Chondrocyte (in vitro differentiated cells): Measurements from ENCODE around the gene LBHD2. TPM values are rescaled to one million over a fixed set of nuclear protein-coding genes. Genes with fewer than 3 reads are reported as not detected.

Experiments
- DNase-seq: peaks from one replicate; pipeline ENCODE4 v3.0.0; 2021; ENCODE audit warnings: mixed read lengths, low spot score
- H3K27ac Mint-ChIP-seq: one replicate; pipeline ENCODE4 v1.8.0; 2021; ENCODE audit warnings: mild to moderate bottlenecking, moderate library complexity, mixed read lengths; ENCODE audit not compliant: unreplicated experiment
- H3K27me3 Mint-ChIP-seq: 2 replicates; pipeline ENCODE4 v1.8.0; 2021; ENCODE audit warnings: low read depth, mixed read lengths
- H3K36me3 Mint-ChIP-seq: 2 replicates; pipeline ENCODE4 v1.8.0; 2021; ENCODE audit warnings: low read depth, mixed read lengths
- H3K4me1 Mint-ChIP-seq: 2 replicates; pipeline ENCODE4 v1.8.0; 2021; ENCODE audit warnings: low read depth, mild to moderate bottlenecking, mixed read lengths
- H3K4me3 Mint-ChIP-seq: one replicate; pipeline ENCODE4 v1.8.0; 2021; ENCODE audit warnings: mild to moderate bottlenecking, moderate library complexity, mixed read lengths; ENCODE audit not compliant: unreplicated experiment
- H3K9me3 Mint-ChIP-seq: 2 replicates; pipeline ENCODE4 v1.8.0; 2021; ENCODE audit warnings: low read depth, mixed read lengths
- total RNA-seq: library from RNA; stranded (reverse); gene quantifications from 3 replicates; pipeline ENCODE4 v1.2.1, GENCODE V29; 2021
- TF ChIP-seq, protein P1 (sequence below): fragments of 200-600 bp; sonication (generic); IDR thresholded peaks from 2 replicates; pipeline ENCODE4 v1.5.0; 2021; ENCODE audit warnings: antibody characterized with exemption, mild to moderate bottlenecking, moderate library complexity

The LBHD2 gene
- total RNA-seq, 1 donor from 2014 or later = not detected

DNA sequence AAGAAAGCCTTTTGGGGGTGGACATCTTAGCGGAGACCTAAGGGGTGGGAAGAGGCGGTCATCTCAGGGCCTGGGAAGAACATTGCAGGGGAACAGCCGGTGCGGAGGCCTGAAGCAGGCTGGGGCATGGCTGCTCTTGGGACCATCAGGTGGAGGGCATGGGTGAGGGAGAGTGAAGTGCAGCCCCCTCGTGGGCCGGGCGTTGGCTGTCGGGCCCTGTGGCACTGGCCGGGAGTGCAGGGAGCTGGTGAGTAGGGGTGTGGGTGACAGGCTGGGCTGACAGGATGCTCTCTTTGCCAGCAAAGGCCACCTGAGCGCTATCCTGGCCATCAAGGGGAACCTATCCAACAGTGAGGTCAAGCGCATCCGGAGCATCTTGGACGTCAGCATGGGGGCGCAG is 50.9 kb downstream of the LBHD2 start:
- Mint-ChIP-seq H3K4me3 (no peak overlapping the region), H3K36me3 (no peaks in the 10 kb centered on the region), H3K27ac (no peak overlapping the region), H3K9me3 (no peaks in the 10 kb centered on the region), H3K27me3 (peaks cover 5% of the 10 kb centered on the region), H3K4me1 (peaks cover 32% of the 10 kb centered on the region)
- TF ChIP-seq, protein P1, sequence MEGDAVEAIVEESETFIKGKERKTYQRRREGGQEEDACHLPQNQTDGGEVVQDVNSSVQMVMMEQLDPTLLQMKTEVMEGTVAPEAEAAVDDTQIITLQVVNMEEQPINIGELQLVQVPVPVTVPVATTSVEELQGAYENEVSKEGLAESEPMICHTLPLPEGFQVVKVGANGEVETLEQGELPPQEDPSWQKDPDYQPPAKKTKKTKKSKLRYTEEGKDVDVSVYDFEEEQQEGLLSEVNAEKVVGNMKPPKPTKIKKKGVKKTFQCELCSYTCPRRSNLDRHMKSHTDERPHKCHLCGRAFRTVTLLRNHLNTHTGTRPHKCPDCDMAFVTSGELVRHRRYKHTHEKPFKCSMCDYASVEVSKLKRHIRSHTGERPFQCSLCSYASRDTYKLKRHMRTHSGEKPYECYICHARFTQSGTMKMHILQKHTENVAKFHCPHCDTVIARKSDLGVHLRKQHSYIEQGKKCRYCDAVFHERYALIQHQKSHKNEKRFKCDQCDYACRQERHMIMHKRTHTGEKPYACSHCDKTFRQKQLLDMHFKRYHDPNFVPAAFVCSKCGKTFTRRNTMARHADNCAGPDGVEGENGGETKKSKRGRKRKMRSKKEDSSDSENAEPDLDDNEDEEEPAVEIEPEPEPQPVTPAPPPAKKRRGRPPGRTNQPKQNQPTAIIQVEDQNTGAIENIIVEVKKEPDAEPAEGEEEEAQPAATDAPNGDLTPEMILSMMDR = no peak
- DNase-seq = peak; percentile 86

- H3K27ac Mint-ChIP-seq = no peak overlapping the region
- TF ChIP-seq, protein P1 = no peak
- DNase-seq = no peak
- H3K4me1 Mint-ChIP-seq = peaks cover 28% of the 10 kb centered on the region
- H3K4me3 Mint-ChIP-seq = no peak overlapping the region
- H3K9me3 Mint-ChIP-seq = no peaks in the 10 kb centered on the region
- H3K27me3 Mint-ChIP-seq = peaks cover 5% of the 10 kb centered on the region
- no peaks in the 10 kb centered on the region for H3K36me3 Mint-ChIP-seq
Observed at GRCh38 chr14:103135333-103136260, 51.6 kb downstream of the LBHD2 start.

DNA sequence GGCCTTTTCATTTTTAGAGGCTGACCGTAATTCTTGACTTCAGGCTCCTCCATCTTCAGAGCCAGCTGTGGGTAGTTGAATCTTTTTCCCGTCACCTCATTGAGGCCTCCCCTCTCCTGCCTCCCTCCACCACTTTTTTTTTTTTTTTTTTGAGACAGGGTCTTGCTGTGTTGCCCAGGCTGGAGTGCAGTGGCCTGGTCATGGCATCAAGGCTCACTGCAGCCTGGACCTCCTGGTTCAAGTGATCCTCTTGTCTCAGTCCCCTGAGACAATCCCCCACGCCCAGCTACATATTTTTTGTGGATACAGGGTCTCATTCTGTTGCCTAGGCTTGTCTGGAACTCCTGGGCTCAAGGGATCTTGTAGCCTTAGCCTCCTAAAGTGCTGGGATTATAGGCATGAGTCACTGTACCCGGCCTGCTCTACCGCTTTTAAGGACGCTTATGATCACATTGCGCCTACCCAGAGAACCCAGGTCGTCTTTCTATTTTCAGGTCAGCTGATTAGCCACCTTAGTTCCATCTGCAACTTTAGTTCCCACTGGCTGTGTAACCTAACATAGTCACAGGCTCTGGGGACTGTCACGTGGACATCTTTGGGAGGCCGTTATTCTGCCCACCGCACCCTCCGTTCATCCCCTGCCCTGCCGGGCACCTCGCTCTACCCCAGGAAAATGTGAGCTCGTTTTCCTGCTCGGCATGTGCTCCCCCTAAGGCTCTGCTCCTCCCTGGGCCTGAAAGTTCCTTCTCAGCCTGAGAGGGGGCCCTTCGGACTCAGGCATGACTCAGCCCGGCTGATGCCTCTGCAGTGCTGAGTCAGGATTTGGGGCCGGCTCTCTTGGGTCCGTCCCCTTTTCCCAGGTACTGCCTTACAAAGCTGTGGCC is 52.6 kb downstream of the LBHD2 start:
- Mint-ChIP-seq H3K4me1 (peaks cover 18% of the 10 kb centered on the region), H3K36me3 (no peaks in the 10 kb centered on the region), H3K9me3 (no peaks in the 10 kb centered on the region), H3K4me3 (no peak overlapping the region), H3K27ac (peak overlapping the region; percentile 78), H3K27me3 (peaks cover 5% of the 10 kb centered on the region)
- DNase-seq = no peak
- TF ChIP-seq, protein P1 = peak; percentile 8

DNA sequence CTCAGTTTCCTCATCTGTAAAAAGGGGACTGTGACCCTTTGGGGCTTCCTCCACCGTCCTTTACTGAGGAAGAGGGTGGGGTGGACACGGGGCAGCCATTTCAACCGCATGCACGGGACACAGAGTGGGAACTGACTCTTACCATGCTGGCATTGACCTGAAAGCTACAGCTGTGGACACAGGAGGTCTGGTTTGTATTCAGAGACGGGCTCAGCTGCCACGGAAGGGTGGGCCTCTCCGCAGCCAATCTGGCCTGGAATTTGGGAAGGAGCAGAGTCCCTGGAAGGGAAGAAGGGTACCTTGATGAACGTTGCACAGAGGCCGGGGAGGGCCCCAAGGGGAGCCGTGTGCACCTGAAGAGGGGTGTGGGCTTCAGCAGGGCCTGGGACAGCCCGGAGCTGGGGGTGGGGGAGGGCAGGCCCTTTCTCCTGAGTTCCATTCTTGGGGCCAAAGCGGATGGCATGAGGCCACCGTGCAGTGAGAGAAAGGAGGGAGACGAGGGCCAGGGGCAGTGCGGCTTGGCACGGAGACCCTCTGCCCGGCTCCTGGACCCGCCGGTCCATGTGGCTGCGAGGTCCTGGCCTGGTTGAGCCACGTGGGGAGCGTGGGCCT is 53.8 kb downstream of the LBHD2 start:
- no peak for DNase-seq
- TF ChIP-seq, protein P1 = no peak
- Mint-ChIP-seq H3K36me3 (no peaks in the 10 kb centered on the region), H3K27me3 (peaks cover 14% of the 10 kb centered on the region), H3K9me3 (no peaks in the 10 kb centered on the region), H3K4me3 (no peak overlapping the region), H3K27ac (no peak overlapping the region), H3K4me1 (peaks cover 10% of the 10 kb centered on the region)
